ENCODE results near the gene ISOC1.

Gene ISOC1

DNA sequence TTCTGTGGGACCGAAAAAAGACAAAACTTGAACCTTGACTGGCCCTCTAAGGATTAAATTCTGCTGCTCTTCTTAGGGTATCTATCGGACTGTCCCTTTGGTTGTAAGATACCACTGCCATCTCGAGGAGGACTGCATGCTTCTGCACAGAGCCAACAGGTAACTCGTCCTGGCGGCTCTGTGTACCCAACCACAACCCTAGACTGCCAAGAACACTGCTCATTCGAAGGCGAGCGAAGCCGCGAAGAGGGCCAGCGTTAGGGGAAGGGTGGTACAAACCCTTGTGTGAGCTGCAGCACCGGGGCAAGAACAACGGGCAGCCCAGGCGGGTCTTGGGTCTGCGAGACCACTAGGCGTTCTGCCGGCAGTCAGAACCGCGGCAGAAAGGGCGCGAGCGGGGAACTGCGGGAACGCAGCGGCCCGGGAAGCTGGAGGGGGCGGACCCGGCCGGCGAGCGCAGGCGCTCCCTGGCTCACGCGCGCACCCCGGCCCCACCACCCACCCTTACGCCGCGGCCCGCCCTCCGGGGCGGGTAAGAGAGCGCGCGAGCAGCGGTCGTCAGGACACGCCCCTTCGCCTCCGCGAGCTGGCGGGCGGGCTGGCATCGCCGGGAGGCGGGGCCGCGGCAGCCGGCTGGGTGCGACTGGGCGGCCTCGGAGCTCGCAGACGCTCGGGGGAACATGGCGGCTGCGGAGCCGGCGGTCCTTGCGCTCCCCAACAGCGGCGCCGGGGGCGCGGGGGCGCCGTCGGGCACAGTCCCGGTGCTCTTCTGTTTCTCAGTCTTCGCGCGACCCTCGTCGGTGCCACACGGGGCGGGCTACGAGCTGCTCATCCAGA, at the start of gene ISOC1:
Gene ISOC1 (plus strand): TSS at position 663 of the 837 bp plus-strand sequence. CDS start 18 bp downstream, at position 681.
- TF ChIP-seq GATA3 (IDR thresholded peaks at IDR 0.05; ENCODE audit: low read depth, low read length) (no peak), GATA2 (IDR thresholded peaks at IDR 0.05; ENCODE audit: low read depth, low read length) (no peak)

DNA sequence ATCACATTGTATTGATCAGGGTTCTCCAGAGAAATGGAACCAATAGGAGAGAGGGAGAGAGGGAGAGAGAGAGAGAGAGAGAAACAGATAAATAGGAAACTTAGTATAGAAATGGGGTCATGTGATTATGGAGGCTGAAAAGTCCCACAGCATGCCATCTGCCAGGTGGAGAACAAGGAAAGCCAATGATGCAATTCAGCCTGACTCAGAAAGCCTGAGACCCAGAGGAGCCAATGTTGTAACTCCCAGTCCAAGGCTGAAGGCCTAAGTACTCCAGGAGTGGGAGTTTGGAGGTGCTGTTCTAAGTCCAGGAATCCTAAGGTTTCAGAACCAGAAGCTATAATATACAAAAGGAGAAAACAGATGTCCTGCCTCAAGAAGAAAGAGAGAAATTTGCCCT, 48.4 kb upstream of the ISOC1 start:
- TF ChIP-seq GATA2 (IDR thresholded peaks at IDR 0.05; ENCODE audit: low read depth, low read length) (no peak), GATA3 (IDR thresholded peaks at IDR 0.05; ENCODE audit: low read depth, low read length) (no peak)

DNA sequence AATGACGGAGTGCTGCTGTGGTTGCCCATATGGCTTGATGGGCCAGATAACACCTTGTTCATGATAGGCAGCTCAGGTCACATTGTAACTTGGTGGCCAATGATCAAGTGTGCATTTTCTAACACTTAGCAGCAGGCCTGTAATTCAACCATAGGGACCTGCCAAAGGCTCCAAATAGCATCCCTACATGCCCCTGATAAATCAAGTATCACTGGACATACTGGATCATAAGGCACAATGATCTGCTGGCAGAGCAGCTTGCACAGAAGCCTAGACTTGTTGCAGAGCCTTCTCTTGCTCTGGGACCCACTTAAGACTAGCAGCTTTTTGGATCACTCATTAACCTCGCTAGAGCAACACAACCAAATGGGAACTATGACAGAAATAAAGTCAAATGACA, 46.0 kb upstream of the ISOC1 start:
- TF ChIP-seq GATA3 (IDR thresholded peaks at IDR 0.05; ENCODE audit: low read depth, low read length) = no peak
- TF ChIP-seq GATA2 (IDR thresholded peaks at IDR 0.05; ENCODE audit: low read depth, low read length) = 0 out of 2 replicates have a peak, but pooled peaks have one; percentile 16

DNA sequence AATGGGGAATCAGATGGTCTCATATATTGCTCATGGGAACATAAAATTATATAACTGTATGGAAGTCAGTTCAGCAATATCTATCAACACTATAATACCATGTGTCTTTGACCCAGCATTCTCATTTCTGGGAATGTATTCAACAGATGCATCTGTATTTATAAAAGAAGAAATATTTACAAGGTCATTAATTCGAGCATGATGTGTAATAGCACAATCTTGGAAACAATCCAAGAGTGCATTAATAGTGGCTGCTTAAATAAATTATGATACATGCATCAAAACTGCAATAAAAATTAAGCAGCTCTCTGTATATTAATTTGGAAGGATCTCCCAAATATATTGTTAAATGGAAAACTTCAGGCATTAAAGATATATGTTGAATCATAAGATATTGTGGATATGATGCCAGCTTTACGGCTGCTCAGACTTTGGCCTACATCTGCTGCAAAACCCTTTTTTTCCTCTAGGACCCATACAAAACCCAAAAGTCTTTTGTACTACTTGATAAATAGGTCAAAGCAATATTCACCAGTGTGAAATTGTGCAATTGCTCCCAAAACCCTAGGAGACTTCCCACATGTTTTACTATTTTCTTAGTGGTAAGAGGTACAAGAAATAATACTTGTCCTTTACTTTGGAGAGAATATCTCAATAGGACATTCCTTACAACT, 45.3 kb upstream of the ISOC1 start:
- TF ChIP-seq GATA2 (IDR thresholded peaks at IDR 0.05; ENCODE audit: low read depth, low read length) (no peak), GATA3 (IDR thresholded peaks at IDR 0.05; ENCODE audit: low read depth, low read length) (no peak)

DNA sequence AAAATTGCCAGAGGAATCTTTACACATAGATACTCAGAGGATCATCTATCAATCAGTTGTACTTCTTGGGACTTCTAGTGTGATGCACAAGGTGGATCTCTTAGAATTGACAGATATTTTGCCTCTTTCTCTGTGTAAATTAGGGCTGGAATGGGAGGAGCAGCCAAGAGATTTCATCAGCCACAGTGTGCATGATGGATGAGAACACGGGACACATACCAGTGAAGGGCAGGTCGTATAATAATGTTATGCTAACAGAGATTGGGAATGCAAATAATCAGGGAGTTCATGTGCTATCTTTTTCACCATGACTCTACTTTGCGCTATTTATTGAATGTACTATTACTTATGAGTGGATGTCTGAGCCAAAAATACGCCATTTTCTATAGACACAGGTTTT, 43.3 kb upstream of the ISOC1 start:
- TF ChIP-seq GATA3 (IDR thresholded peaks at IDR 0.05; ENCODE audit: low read depth, low read length) (no peak), GATA2 (IDR thresholded peaks at IDR 0.05; ENCODE audit: low read depth, low read length) (no peak)

DNA sequence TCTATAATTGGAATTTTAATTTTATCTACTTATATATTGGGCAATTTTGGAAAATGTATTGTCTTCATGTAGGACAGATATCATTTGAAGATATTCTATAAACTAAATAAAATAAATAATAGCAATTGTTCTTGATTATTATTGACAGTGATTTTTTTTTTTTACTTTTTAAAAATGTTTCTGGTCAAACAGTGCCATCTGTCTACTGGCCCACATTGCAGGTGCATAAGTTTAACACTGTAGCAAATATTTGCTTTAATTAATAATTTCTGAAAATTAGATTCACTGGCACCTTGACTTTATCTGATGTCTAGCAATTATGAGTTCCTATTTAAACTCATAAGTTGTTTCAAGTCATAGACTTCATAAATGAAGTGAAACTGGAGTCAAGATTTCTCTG, 41.1 kb upstream of the ISOC1 start:
- TF ChIP-seq GATA2 (IDR thresholded peaks at IDR 0.05; ENCODE audit: low read depth, low read length) (no peak), GATA3 (IDR thresholded peaks at IDR 0.05; ENCODE audit: low read depth, low read length) (no peak)

DNA sequence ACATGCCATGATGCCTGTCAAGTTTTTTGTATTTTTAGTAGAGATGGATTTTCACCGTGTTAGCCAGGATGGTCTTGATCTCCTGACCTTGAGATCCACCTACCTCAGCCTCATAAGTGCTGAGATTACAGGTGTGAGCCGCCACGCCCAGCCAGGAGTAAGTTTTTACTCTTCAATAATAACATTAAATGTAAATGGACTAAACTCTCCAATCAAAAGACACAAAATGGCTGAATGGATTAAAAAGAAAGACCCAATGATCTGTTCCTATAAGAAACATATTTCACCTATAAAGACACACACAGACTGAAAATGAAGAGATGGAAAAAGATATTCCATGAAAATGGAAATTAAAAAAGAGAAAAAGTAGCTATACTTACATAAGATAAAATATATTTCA, 37.2 kb upstream of the ISOC1 start:
- TF ChIP-seq GATA2 (IDR thresholded peaks at IDR 0.05; ENCODE audit: low read depth, low read length) (no peak), GATA3 (IDR thresholded peaks at IDR 0.05; ENCODE audit: low read depth, low read length) (no peak)

DNA sequence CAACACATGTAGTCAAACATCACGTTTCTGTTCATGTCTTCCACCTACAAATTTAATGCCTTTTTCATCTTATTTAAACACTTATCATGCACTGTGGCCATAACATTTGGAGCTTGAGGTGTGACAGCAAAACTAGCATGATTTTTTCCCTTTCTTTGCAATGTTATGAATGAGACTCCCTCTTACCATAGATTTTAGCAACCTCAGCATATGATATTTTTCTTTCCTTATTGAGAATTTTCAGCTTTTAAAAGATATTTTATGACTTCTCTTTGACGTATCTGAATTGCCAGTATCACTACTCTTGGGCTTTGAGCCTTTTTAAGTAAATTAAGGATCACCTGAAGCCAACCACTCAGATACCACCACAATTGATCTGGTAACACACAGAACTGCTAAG, 32.7 kb upstream of the ISOC1 start:
- TF ChIP-seq GATA2 (IDR thresholded peaks at IDR 0.05; ENCODE audit: low read depth, low read length) (no peak), GATA3 (IDR thresholded peaks at IDR 0.05; ENCODE audit: low read depth, low read length) (no peak)

DNA sequence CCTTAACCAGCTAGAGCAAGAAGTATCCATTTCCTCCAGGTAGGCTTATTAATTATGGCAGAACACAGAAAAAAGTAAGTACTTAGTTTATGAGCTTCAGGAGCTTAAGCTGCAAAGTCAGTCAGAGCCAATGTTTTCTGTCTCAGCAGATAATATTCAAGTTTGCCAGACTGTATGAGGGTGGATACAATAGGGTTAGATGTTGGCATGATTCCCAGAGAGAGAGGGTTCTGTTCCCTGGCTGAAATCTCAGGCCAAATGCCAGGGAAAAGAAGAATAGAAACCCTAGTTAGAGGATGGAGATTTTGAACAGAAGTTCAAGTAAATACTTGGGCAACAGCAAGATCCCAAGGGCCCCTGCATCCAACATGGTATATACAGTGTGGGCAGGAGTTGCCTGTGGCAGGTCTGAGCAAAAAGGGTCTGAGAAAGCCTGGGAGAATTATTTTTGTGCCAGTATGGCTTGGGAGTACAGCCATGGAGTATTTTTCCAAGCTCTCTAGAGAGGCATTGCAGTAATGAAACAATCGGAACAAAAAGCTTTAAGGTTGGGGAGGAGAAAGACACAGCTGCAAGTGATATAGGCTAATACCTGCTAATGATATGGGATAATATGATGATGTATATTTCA, 31.0 kb upstream of the ISOC1 start:
- TF ChIP-seq GATA2 (IDR thresholded peaks at IDR 0.05; ENCODE audit: low read depth, low read length) (no peak), GATA3 (IDR thresholded peaks at IDR 0.05; ENCODE audit: low read depth, low read length) (no peak)

DNA sequence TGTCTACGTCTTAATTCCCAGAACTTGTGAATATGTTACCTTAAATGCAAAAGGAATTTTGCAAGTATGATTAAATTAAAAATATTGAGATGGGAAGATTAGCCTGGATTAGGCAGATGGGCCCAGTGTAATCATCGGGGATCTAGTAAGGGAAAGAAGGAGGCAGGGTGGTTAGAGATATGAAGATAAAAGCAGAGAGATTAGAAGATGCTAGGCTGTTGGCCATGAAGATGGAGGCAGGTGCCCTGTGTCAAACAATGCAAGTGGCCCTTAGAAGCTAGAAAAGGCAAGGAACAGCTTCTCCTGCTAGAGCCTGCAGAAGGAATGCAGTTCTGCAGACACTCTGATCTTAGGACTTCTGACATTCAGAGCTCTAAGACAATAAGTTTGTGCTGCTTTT, 28.8 kb upstream of the ISOC1 start:
- TF ChIP-seq GATA2 (IDR thresholded peaks at IDR 0.05; ENCODE audit: low read depth, low read length) = peak; percentile 55
- no peak for TF ChIP-seq GATA3 (IDR thresholded peaks at IDR 0.05; ENCODE audit: low read depth, low read length)

DNA sequence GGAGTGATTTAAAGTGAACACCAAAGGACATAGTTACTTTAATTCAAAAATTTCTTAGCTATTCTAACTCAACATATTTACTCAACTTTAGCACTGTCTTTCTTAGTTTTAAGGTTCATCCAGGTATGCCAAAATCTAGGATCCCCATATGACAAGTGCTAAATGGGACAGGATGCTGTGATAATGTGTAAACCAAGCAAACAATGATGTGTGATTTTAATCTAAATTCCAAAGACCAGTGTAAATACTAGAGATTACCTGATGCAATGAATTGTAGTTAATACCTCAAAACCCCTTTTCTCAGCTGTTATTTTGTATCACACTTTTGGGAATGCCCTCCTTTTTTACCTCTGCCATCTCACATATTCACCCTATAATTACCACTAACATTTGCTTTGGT, 26.8 kb upstream of the ISOC1 start:
- TF ChIP-seq GATA3 (IDR thresholded peaks at IDR 0.05; ENCODE audit: low read depth, low read length) (no peak), GATA2 (IDR thresholded peaks at IDR 0.05; ENCODE audit: low read depth, low read length) (no peak)

DNA sequence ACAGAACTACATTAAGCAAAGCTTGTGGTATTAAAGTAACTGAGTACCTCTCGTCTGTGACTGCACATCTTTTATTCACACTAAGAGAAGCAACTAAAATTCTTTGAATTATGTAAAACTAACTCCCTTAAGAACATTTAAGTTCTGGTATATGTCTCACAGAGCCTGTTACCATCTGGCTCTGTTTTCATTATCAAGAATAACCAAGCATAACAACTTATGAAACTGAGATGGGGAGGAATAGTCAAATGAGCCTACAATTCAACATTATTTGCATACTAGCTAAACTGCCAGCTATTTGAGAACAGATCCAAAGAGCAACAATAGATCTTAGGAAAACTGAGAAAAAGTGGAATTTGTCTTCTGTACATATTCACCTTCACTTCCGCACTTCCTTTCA, 25.3 kb upstream of the ISOC1 start:
- no peak for TF ChIP-seq GATA3 (IDR thresholded peaks at IDR 0.05; ENCODE audit: low read depth, low read length)
- no peak for TF ChIP-seq GATA2 (IDR thresholded peaks at IDR 0.05; ENCODE audit: low read depth, low read length)

DNA sequence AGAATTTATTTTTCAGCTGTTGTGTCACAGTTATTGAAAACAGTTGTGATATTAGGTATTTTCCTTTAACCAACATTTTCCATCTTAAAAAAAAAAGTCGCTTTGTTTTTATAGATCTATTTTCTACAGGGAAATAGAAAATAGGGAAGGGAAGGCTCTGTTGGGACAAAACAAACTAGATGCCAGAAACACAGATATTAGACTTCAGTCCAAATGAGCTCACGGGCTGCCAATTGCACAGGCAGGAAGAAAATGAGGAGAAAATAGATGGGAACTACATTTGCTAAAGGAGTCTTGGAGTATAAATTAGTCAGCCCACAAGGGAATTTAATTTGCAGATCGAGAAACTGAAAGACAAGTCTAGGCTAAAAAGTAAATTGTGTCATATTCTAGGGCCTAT, 21.4 kb upstream of the ISOC1 start:
- no peak for TF ChIP-seq GATA3 (IDR thresholded peaks at IDR 0.05; ENCODE audit: low read depth, low read length)
- TF ChIP-seq GATA2 (IDR thresholded peaks at IDR 0.05; ENCODE audit: low read depth, low read length) = no peak

DNA sequence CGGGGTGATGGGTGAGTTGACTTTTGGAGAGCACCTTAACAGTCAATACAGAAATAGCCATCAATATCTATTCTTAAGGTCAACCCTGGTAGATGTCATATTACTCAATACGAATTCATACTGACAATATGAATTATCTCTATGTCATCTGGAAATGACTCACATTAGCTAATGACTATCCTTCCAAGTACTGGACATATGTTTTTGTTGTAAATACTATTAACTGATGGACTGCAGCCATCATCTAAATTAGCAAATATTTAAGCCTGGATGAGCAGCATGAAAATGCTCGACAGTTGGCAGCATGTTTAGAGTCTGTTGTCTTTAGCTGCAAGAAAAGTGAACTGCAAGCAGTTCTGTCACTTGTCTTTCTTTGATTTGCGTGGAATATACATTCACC, 19.6 kb upstream of the ISOC1 start:
- TF ChIP-seq GATA3 (IDR thresholded peaks at IDR 0.05; ENCODE audit: low read depth, low read length) (peak; percentile 49; the same call in 1 of the 2 replicates), GATA2 (IDR thresholded peaks at IDR 0.05; ENCODE audit: low read depth, low read length) (0 out of 2 replicates have a peak, but pooled peaks have one; percentile 31)

All from SH-SY5Y (cell line).